Dedifferentiated amniotic fluid mesenchymal stem cell (primary cell): ENCODE results near the gene ZNF48.
A peak's percentile ranks its signal among the peaks of the same experiment; 100 is the strongest.

ENCODE experiments used
- DNase-seq: peaks from one replicate; pipeline ENCODE4 v3.0.0-alpha.2; 2016; ENCODE audit errors: extremely low spot score

ZNF48 gene

DNA sequence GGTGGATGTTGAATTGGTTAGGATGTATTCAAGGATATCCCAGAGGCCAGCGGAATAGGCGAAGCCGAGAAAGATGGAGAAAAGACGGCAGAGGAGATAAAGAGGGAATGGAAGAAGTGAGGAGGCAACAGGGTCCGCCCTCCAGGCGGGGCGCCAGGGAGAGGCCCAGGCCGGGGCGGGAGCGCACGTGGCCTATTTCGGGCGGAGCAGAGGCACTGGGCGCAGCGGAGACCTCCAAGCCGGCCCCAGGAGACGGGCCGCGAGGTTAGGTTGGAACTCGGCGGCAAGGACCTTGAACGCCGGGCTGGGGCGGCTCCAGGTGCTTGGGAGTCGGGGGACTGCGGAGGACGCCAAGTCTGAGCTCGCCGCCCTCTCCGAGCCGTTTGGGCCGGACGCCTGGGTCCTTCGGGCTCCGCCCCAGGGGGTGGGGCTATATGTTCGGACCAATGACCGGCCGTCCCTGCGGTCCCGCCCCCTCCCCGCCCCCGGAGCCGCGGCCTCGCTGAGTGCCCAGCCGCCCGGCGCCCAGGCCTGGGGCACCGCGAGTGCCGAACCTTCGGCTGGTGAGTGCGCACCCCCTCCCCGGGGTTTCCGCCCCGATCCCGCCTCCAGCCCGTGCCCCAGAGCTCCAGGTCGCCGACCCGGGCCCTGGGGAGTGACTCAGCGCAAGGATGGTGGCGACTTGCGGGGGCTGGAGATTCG, 12.0 kb downstream of the ZNF48 start, which contains the start of gene ZNF771:
Gene ZNF771, plus strand, starts transcription at position 505 of the 702 bp plus-strand sequence. CDS start 448 bp downstream, outside the sequence.
- DNase-seq = peak; percentile 85

DNA sequence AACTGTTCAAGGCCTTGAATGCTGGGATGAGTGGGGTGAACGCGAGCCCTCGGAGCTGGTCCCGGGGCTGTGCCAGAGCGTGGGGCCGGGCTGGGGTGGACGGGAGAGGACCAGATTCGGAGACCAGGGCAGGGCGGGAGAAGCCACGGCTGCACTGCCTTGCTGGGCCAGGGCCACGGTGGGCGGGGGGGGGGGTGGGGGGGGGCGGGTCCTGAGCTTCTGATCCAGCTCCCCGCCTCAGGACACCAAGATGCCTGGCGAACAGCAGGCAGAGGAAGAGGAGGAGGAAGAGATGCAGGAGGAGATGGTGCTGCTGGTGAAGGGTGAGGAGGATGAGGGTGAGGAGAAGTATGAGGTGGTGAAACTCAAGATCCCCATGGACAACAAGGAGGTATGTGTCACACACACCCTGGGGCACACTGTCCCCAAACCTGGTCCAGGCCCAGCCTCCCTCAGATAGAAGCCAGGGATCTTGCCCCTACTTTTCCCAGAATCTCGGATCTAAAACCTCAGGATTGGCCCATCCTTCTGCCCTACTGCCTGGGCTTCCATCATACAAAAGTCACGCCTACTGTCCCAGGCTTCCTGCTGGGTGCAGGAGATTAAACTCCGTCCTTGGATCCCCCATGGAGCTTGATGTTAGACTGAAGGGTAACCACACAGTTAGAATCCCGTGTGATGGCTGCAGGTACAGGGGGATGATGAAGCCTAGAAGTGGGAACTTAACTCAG, 12.7 kb downstream of the ZNF48 start:
- DNase-seq = peak; percentile 38

DNA sequence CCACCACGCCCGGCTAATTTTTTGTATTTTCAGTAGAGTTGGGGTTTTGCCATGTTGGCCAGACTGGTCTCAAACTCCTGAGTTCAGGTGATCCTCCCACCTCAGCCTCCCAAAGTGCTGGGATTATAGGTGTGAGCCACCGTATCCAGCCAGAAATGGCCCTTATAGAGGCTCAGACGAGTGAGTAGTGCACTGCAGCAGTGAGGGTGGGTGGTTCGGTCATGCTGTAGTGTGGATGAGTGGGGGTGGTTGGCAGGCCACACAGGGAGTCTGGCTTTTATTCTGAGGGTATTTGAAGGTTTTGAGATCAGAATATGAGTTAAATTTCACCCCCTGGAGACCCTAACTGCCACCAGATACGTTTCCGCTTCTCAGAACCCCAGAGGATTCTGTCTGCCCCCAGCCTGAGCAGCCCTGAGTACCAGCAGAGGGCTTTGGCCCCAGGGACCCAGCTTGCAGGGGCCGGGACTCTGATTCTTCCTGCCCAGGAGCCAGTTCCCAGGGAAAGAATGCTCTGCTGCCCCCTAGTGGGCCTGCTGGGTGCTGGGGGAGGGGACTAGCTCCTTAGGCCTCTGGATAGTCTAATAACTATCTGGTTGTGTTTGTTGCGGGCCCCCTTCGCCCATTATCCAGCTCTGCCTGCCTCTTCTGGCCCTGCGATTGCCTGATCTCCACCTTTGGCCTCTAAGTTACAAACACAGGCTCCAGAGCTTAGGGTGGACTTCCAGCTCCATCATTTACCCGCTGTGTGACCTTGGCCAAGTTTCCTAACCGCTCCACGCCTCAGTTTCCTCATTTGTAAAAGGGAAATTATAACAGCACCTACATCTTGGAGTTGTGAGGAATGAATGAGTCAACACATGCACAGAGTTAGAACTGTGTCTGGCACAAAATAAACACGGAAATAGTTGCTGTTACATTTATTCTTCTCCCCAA, 14.2 kb downstream of the ZNF48 start:
- peak; percentile 80 for DNase-seq

DNA sequence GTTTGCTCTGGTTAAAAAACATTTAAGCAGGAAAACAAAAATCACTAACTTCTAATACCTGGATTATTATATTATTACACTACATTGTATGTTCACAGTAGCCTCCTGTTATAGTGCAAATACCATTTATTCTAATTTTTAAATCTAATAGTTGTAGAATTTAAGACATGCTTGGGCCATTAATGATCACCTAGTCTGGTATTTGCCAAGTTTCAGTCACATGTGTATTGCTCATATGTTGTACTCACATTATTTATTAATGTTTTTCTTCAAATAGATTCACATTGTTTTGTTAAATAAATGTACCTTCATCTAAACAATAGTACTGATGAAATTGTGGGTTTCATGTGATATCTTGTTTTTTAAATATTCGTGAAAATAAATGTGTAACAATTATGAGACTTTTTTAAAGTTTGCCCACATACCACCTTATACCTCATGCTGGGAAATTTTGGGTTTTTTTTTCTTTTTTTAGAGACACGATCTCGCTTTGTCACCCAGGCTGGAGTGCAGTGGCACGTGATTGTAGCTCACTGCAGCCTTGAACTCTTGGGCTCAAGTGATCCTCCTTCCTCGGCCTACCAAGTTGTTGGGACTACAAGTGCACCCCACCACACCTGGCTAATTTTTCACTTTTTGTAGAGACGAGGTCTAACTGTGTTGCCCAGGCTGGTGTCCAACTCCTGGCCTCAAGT, 18.0 kb downstream of the ZNF48 start:
- DNase-seq = no peak

DNA sequence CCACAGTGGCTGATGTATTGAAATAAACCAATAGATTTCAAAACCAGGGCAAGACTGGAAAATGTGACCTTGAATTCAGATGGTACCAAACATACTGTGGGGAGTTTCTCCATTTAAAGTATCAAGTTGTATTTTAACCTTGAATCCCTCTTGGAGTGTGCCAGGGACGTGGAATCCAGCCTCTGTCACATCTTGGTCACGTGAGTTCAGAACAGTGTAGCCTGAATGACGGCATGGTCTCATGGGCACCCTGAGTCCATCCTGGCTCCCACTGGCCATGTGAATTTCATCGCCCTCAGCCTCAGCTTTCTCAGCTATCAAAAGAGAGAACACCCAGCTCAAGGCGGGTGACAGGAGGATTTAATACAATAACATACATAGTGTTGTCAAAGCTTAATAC, 18.9 kb downstream of the ZNF48 start:
- DNase-seq = no peak

DNA sequence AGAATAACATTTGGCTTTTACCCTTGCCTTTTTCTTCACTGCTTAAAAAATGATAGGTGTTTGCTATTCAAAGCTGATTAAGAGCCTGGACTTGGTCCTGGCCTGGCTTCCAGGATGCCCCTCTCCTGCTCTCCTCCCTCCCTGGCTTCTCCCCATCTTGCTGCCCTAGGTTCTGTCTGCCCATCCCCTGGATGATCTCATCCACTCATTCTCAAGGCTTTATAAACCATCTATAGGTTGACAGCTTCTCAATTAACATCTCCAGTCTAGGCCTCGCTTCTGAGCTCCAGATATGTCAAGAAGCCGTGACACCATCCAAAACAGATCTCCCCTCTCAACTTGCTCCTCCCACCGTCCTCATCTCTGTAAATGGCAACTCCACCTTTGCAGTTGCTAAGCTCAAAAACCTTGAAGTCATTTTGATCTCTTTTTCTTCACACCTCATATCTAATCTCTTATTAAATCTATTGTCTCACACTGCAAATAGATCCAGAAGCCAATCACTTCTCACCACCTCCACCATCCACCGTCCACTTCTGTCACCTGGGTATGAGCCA, 20.9 kb downstream of the ZNF48 start:
- no peak for DNase-seq

DNA sequence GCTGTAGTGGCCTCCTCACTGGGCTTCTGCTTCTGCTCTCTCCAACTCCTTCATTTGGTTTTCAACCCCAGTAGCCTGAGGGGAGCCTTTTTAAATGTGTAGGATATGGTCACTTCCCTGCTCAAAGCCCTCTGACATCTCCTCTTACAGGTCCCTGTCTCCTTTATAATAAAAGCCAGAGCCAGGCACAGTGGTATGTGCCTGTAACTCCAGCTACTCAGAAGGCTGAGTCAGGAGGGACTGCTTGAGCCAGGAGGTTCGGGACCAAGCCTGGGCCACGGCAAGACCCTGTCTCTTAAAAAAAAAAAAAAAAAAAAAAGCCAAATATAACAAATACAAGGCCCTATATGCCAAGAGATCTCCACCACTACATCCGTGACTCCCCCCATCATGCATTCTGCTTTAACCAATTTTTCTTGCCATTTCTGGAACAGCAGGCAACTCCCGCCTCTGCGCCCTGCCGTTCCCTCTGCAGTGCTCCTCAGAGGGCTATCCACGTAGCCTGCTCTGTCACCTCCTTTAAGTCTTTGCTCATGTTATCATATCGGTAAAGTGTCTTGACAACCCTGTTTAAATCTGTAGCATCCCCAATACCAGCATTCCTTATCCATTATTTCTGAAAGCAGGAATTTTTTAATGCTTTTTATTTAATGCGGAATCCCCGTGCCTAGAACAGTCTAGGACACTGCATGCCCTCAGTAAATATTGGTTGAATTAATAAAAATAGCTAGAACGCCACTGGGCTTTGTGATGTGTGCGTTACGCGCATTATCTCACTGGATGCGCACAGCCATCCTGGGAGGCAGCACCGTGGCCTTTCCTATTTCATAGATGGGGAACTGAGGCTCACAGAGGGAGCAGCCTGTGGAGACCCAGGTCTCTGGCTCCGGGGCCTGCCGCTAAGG, 21.7 kb downstream of the ZNF48 start:
- DNase-seq = no peak

DNA sequence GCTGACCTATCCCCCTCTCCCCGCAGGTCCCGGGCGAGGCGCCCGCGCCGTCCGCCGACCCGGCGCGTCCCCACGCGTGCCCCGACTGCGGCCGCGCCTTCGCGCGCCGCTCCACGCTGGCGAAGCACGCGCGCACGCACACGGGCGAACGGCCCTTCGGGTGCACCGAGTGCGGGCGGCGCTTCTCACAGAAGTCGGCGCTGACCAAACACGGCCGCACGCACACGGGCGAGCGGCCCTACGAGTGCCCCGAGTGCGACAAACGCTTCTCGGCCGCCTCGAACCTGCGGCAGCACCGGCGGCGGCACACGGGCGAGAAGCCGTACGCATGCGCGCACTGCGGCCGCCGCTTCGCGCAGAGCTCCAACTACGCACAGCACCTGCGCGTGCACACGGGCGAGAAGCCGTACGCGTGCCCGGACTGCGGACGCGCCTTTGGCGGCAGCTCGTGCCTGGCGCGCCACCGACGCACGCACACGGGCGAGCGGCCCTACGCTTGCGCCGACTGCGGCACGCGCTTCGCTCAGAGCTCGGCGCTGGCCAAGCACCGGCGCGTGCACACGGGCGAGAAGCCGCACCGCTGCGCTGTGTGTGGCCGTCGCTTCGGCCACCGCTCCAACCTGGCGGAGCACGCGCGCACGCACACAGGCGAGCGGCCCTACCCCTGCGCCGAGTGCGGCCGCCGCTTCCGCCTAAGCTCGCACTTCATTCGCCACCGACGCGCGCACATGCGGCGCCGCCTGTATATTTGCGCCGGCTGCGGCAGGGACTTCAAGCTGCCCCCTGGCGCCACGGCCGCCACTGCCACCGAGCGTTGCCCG, 22.5 kb downstream of the ZNF48 start:
- peak; percentile 56 for DNase-seq

DNA sequence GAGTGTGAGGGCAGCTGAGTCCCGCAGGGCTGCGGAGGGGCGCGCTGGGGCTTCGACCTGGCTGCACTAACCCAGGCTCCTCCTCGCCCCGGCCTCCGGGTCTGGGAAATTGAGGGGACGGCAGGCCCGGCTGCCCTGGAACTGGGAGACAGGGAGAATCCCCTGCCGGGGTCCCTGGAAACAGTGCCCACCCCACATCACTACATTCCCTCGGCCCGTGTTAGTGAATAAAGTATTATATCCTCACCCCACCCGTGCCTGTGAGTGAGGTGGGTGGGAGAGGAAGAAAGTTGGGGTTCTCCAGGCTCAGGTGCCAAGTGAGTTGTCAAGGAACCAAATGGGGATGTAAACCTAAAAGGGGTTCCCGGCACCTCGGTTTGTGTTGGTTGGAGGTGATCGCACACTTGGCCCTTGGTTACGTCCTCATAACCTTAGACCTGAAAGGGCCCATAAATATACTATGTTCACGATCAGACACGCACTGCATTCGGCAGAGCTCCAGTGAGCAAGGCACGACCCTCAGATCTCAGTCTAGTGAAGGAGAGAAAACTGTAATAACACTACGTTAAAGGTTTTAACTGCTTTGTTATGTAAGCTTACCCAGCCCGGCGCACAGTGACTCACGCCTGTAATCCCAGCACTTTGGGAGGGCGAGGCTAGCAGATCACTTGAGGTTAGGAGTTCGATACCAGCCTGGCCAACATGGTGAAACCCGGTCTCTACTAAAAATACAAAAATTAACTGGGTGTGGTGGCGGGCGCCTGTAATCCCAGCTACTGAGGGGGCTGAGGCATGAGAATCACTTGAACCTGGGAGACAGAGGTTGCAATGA, 23.3 kb downstream of the ZNF48 start:
- DNase-seq = no peak

DNA sequence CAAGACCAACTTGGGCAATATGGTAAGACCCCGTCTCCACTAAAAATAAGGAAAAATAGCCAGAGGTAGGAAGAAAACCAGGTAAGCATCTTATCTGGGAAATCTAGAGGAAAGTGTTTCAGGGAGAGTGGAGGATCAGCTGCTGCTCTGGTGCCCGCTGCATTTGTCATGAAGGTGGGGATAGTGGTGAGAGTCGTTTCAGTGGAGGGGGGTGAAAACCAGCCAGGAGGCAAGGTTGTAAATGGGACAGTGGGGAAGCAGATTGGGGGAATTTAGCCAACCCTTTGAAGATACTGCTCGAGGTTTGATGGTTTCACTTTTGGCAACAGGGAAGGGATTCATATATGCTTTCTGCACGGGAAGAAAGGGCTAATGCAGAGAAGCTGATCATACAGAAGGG, 25.8 kb downstream of the ZNF48 start:
- no peak for DNase-seq

DNA sequence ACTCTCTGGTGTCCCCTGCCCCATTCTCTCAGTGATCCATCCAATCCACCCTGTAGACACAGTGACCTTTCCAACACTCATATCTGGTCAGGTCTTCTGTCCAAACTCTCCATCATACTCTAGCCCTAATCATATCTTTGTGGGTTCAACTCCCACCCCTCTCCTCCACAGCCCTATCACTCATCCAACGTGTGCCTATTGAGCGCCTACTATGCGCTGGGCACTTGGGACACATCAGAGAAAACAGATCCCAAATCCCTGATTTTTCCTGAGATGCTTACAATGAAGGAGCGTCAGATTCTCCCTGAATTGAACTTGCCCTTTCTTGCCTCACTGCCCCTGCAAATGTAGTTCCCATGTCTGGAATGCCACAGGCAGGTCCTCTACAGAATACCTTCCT, 32.8 kb downstream of the ZNF48 start:
- no peak for DNase-seq

DNA sequence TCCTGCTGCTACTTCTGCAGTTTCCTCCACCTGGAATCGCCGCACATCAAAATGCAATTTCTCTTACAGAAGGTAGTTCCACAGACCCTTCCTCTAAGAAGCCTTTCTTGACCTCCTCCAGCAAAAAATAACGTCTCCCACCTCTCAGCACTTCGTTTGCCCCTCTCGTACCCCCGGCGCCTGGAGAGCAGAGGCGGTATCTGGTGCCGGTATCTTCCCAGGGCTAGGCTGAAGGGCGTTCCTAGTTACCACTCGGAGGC, 34.1 kb downstream of the ZNF48 start:
- no peak for DNase-seq

DNA sequence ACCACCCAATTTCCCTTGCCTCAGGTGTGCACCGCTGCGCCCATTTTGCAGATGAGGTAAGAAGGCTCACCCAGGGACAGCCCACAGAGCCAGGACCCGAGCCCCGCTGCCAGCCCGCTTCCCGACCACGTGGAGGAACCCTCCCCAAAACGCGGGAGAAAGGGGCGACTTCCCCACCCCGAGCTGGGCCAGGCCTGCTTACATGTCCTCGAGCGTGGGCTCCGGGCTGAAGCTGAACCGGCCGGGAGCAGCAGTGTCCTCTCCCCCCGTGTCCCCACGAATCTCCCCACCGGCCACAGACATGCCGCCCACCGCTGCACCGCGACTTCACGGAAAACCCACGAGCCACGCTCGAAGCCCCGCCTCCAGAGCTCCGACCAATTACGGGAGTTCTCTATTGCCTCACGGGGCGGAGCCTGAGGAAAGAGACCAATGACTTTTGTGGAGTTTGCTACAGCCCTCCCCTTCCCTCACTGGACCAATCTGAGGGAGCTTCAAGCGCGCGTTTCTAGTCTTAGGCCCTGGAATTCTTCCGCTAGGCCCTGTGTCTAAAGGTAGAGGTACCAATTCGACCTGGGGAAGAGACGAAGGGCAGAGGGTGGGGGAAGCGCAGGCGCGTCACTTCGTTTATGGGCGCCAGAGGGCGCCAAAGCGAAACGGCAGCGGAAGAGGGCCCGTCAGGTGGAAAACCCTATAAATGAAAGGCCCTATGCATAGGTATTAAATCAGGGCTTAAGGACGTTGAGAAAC, 34.6 kb downstream of the ZNF48 start, which contains the start of gene DCTPP1:
Gene DCTPP1, minus strand, starts transcription at position 353 of the 750 bp plus-strand sequence. Its CDS starts 50 bp downstream, at position 303.
- peak; percentile 98 for DNase-seq

DNA sequence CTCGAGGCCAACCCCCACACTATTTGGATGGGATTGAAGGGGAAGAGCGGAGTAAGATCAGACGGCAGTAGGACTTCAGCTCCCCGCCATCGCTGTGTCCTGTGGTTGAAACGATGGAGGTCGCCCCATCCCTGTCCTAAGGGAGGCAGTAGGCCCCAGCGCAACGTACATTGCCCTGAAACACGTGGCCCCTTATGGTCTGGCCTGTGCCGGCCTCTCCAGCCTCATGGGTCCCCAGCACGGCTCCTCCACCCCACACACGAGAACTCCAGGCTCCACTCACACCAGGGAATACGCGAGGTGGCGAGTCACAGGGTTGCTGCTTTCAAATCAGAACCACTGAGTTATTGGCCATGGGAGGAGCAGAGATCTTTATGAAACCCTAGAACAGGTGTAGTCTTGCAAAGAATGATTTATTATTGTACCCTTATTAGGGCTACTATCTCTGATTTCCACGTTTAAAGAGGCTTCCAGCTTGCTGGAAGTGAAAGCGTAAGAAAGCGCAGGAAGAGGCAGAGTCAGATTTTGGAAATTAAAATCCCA, 35.3 kb downstream of the ZNF48 start:
- DNase-seq = no peak

DNA sequence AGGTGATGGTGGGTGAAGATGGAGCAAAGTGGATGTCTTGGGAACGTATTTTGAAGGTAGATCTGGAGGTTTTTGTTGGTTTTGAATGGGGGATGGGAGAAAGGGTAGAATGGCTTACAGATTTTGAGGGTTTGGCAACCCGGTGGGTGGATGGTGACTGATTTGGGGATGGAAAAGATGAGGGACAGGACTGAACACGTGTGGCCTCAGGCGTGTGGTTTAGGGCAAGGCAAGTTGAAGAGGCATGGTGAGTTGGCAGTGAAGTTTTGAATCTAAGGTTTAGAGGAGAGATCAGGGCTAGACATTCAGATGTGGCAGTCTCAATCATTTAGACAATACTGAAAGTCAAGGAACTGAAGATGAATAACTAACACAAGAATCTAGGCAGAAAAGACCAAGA, 39.6 kb downstream of the ZNF48 start:
- DNase-seq = no peak

DNA sequence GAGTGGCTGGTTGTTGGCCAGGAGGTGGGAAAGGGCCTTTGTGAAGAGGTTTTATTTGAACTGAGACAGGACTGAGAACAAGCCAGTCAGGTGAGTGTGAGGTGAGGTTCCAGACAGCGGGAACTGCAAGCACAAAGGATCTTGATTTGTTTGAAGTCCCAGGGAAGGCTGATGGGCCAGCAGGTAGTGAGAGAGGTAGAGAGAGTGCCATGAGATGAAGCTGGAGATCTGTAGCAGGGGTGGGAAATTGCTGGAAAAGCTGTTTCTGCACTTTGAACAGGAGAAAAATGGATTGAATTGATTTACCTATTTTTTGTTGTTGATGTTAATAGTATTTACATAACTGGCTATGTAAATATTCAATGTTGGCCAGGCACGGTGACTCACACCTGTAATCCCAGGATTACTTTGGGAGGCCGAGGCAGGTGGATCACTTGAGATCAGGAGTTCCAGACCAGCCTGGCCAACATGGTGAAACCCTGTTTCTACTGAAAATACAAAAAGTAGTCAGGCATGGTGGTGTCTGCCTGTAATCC, 42.4 kb downstream of the ZNF48 start:
- DNase-seq = no peak

DNA sequence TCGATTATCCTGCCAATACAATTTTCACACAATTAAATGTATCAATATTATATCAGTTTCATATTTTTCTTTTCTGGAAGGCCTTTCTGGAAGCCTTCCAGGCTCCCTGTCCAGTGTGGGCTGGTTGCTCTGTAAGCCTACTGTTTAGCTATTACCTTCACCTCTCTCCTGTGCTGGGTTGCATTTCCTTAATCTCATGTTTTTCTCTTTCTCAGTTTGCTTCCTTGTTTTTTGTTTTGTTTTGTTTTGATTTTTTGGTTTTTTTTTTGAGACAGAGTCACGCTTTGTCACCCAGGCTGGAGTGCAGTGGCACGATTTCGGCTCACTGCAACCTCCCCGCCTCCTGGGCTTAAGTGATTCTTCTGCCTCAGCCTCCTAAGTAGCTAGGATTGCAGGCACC, 43.6 kb downstream of the ZNF48 start:
- no peak for DNase-seq
